ENCODE data around the gene IGF2BP2. TPM values are rescaled to one million over a fixed set of nuclear protein-coding genes. Genes with fewer than 3 reads are reported as not detected.

Gene IGF2BP2
- total RNA-seq, 1 donor from 2014 or later = 147 TPM

DNA sequence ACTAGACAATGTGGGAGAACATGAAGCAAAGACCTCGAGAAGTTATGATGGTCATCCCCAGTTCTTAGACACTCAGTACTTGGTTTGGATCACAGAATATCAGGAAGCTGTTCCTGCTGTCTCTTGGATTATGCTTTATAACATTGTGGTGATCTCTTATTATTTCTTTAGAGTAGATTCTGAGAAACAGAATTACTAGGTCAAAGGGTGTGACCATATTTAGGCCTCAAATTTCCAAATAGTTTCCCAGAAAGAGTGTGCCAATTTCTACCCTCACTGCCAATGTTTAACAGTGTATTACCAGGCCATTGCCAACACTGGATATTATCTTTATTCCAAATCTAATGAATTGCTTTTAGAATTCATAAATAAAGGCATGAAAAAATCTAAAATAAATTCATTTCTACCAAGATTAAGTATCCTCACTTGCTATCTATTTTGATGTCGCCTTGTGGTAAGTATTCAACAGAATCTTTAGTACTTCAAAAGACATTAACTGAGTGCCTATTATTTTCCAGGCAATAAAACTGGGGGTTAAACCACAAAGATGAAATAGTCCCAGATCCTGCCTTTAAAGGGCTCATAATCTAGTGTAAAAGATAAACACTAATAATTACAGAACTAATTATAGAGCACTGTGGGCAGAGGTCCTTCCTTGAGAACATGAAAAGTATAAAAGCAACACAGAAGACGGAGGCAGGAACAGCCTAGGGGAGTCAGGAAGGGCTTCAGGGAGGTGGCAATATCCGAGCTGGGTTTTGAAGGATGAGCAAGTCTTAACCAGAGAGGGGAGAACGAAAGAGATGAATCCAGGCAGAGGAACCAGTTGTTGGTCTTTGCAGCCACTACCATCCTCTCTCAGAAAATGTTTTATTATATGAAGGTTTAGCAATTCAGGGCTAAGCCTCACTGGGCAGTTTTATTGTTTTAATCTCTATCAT, 86.8 kb downstream of the IGF2BP2 start:
- Mint-ChIP-seq H3K36me3 (peaks cover 1% of the 10 kb centered on the region), H3K27ac (no peak overlapping the region), H3K27me3 (ENCODE audit: insufficient read depth, low read depth) (no peaks in the 10 kb centered on the region), H3K4me1 (peaks cover 28% of the 10 kb centered on the region), H3K9me3 (no peaks in the 10 kb centered on the region), H3K4me3 (no peak overlapping the region)
- no peak for DNase-seq (ENCODE audit: low spot score)
- H3K4me1 ChIP-seq = peaks cover 27% of the 10 kb centered on the region
- H3K4me2 ChIP-seq = no peak overlapping the region
- H3K9ac ChIP-seq = no peak overlapping the region
- H3K4me3 ChIP-seq = no peak overlapping the region
- peaks cover 12% of the 10 kb centered on the region for H3F3A ChIP-seq (ENCODE audit: low read depth)
- H3K79me2 ChIP-seq (ENCODE audit: low read depth) = peaks cover 100% of the 10 kb centered on the region
- no peak overlapping the region for H2AFZ ChIP-seq (replicated peaks)
- H4K20me1 ChIP-seq (ENCODE audit: low read depth) = peaks cover 100% of the 10 kb centered on the region
- no peak overlapping the region for H3K27ac ChIP-seq
- no peaks in the 10 kb centered on the region for H3K36me3 ChIP-seq
- no peak for TF ChIP-seq EZH2 (IDR thresholded peaks at IDR 0.05)
- TF ChIP-seq, protein P1, sequence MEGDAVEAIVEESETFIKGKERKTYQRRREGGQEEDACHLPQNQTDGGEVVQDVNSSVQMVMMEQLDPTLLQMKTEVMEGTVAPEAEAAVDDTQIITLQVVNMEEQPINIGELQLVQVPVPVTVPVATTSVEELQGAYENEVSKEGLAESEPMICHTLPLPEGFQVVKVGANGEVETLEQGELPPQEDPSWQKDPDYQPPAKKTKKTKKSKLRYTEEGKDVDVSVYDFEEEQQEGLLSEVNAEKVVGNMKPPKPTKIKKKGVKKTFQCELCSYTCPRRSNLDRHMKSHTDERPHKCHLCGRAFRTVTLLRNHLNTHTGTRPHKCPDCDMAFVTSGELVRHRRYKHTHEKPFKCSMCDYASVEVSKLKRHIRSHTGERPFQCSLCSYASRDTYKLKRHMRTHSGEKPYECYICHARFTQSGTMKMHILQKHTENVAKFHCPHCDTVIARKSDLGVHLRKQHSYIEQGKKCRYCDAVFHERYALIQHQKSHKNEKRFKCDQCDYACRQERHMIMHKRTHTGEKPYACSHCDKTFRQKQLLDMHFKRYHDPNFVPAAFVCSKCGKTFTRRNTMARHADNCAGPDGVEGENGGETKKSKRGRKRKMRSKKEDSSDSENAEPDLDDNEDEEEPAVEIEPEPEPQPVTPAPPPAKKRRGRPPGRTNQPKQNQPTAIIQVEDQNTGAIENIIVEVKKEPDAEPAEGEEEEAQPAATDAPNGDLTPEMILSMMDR (IDR thresholded peaks at IDR 0.05) = no peak
- TF ChIP-seq EZH2phosphoT487 (IDR thresholded peaks at IDR 0.05) = no peak
- no peaks in the 10 kb centered on the region for H3K9me3 ChIP-seq (ENCODE audit: low read depth)
- no peaks in the 10 kb centered on the region for H3K27me3 ChIP-seq

DNA sequence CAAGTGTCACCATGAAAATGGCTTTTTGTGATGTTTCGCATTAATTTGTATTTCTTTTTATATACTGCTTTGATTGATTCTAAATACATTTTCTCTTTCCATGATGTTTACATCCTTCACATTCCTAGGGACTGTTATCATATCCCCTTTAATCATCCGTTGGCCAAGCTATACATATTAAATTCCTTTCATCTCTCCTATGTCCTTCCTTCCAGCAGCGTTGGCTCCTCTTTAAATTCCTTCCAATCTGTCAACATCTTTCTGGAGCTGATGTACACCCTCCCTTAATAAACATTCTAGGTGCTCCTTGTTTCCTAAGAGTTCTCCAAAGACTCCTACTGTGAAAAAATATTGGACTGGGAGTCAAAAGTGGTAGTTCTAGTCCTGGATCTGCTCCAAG, 87.8 kb downstream of the IGF2BP2 start:
- H3K9ac ChIP-seq = no peak overlapping the region
- H3K27me3 ChIP-seq = no peaks in the 10 kb centered on the region
- H3F3A ChIP-seq (ENCODE audit: low read depth) = peaks cover 12% of the 10 kb centered on the region
- H3K9me3 ChIP-seq (ENCODE audit: low read depth) = no peaks in the 10 kb centered on the region
- TF ChIP-seq EZH2phosphoT487 (IDR thresholded peaks at IDR 0.05) (no peak), EZH2 (IDR thresholded peaks at IDR 0.05) (no peak)
- TF ChIP-seq, protein P1 (IDR thresholded peaks at IDR 0.05) = no peak
- H3K27ac ChIP-seq = no peak overlapping the region
- Mint-ChIP-seq H3K4me1 (peaks cover 35% of the 10 kb centered on the region), H3K27me3 (ENCODE audit: insufficient read depth, low read depth) (peaks cover 2% of the 10 kb centered on the region), H3K27ac (no peak overlapping the region), H3K36me3 (peaks cover 6% of the 10 kb centered on the region), H3K9me3 (no peaks in the 10 kb centered on the region), H3K4me3 (no peak overlapping the region)
- no peak overlapping the region for H3K4me3 ChIP-seq
- no peak for DNase-seq (ENCODE audit: low spot score)
- H4K20me1 ChIP-seq (ENCODE audit: low read depth) = peaks cover 100% of the 10 kb centered on the region
- peaks cover 29% of the 10 kb centered on the region for H3K4me1 ChIP-seq
- H2AFZ ChIP-seq (replicated peaks) = no peak overlapping the region
- H3K79me2 ChIP-seq (ENCODE audit: low read depth) = peaks cover 100% of the 10 kb centered on the region
- no peaks in the 10 kb centered on the region for H3K36me3 ChIP-seq
- no peak overlapping the region for H3K4me2 ChIP-seq

DNA sequence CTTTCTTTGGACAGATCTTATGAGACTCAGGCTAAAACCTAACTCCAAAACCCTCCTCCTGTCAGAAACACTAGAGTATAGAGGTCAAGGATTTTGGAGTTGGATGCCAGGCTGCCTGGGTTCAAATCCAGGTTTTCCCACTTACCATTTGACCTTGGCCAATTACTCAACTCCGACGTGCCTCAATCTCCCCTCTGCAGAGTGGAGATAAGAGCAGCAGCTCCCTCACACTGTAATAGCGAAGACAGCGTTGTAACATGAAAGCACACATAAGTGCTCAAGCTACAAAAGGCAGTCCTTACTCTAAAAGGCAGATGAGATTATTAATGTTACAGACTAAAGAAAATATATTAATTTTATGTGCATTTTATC, 90.1 kb downstream of the IGF2BP2 start:
- Mint-ChIP-seq H3K4me1 (peaks cover 29% of the 10 kb centered on the region), H3K27me3 (ENCODE audit: insufficient read depth, low read depth) (peaks cover 2% of the 10 kb centered on the region), H3K9me3 (no peaks in the 10 kb centered on the region), H3K27ac (no peak overlapping the region), H3K36me3 (peaks cover 12% of the 10 kb centered on the region), H3K4me3 (no peak overlapping the region)
- Histone ChIP-seq H3K4me3 (no peak overlapping the region), H3K9me3 (ENCODE audit: low read depth) (no peaks in the 10 kb centered on the region), H3K36me3 (no peaks in the 10 kb centered on the region), H3K4me2 (no peak overlapping the region), H3F3A (ENCODE audit: low read depth) (peaks cover 12% of the 10 kb centered on the region), H4K20me1 (ENCODE audit: low read depth) (peaks cover 93% of the 10 kb centered on the region), H3K9ac (no peak overlapping the region), H3K27ac (no peak overlapping the region), H2AFZ (replicated peaks) (no peak overlapping the region), H3K4me1 (peaks cover 15% of the 10 kb centered on the region), H3K27me3 (no peaks in the 10 kb centered on the region), H3K79me2 (ENCODE audit: low read depth) (peaks cover 100% of the 10 kb centered on the region)
- DNase-seq (ENCODE audit: low spot score) = no peak
- TF ChIP-seq, protein P1 (IDR thresholded peaks at IDR 0.05) = no peak
- no peak for TF ChIP-seq EZH2 (IDR thresholded peaks at IDR 0.05)
- TF ChIP-seq EZH2phosphoT487 (IDR thresholded peaks at IDR 0.05) = no peak
